HG02623 (cell line): ENCODE data around the gene NEK8.
A peak's percentile ranks its signal among the peaks of the same experiment; 100 is the strongest.
"Not testable (repeated sequence)": the region's sequence is repeated elsewhere in the genome, so short reads cannot be mapped to it uniquely, and the experiment has no call there.

Experiments used
- ATAC-seq: cut with Tn5 transposase; IDR thresholded peaks from one replicate; pipeline ENCODE4 v1.9.1; 2021; ENCODE audit warnings: moderate library complexity; ENCODE audit not compliant: unreplicated experiment

NEK8 gene

GRCh38 chr17:28725166-28725659, 3.4 kb upstream of the NEK8 start:
- no peak for ATAC-seq

DNA sequence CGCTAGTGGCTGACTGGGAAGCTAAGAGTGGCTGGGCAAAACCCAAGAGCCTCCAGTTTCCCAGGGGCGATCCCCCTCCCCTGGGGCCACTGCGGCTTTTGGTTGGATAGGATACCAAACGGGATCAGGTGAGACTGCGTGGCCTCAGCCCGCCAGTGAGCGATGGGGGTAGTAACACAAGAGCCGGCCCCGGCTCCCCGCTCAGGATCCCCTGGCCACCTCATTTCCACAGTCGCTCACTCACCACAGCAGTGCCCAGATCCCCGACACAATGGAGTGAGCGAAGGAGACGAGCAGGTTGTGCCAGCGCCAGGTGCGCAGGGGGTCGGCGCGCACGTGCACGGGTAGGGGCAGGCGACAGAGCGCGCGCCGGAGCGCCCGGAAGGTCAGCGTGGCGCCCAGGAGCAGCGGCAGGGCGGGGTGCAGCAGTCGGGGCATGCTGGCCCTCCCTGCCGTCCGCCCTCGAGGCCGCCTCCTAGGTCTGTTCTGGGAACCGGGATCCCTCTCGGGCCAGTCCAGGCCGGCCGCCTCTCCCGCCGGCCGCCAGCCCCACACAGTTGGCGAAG, 2.8 kb upstream of the NEK8 start:
- no peak for ATAC-seq

DNA sequence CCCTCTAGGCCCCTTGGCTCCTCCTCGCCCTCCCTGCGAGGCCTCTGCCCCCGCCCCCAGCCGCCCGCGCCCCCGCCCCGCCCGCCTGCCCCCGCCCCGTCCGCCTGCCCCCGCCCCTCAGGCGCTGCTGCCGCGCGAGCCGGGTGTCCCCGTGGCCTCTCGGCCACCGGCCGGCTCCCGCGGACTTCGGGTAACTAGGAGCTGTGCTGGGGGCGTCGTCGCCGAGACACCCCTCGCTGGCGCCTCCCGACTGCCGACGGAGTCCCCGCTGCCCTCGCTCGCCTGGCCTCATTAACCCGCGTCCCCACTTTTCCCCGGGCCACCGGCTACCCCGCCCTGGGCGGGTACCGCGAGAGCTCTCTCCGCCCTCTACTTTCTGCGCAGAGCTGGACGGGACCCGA, 2.4 kb upstream of the NEK8 start, which contains the start of gene TLCD1:
TSS of gene TLCD1 (minus strand) at position 8 of the 401 bp plus-strand sequence. CDS start 136 bp downstream, outside the sequence.
- ATAC-seq: no peak

DNA sequence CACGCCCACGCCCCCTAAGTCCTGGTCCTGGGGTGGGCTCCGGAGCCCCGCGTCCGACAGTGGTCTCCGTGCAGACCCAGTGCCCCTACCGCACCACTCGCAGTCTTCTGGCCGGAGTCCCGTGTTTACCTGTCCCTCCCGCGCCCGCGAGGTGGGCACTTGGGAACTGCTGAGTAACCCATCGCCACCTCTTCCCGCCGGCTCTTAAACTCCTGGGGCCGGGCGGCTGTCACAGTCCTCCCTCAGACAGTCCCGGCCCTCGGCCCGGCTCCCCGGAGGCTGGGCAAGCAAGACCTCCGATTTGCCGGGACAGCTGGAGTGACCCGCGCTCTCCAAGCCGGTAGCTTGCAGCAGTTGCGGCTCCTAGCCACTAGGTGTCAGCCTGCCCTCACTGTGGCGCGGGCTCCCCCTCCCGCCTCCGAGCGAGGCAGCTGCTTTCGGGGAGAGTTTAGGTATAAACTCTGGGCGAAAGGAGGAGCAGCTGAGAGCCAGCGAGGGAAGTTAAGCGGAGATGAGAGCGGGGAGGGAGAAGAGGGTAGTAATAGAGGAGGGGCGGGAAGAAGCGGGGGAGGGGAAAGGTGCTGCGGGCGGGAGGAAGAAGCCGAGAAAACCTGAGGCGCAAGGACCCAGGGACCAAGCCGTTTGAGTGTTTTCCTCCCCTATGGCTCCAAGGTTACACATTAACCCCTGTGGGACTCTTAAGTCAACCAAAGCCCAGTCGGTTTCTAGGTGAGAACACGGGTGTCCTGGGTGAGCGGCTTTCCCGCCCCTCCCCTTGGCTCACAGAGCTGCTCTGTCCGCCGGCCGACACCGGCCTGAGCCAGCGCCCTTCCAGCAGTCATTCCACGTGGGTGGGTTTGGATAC, 1.7 kb upstream of the NEK8 start:
- peak; percentile 37 for ATAC-seq

GRCh38 chr17:28729950-28730330, 1.4 kb downstream of the NEK8 start:
- ATAC-seq: no peak

- no peak for ATAC-seq
Observed at GRCh38 chr17:28733346-28733745, 4.8 kb downstream of the NEK8 start.

DNA sequence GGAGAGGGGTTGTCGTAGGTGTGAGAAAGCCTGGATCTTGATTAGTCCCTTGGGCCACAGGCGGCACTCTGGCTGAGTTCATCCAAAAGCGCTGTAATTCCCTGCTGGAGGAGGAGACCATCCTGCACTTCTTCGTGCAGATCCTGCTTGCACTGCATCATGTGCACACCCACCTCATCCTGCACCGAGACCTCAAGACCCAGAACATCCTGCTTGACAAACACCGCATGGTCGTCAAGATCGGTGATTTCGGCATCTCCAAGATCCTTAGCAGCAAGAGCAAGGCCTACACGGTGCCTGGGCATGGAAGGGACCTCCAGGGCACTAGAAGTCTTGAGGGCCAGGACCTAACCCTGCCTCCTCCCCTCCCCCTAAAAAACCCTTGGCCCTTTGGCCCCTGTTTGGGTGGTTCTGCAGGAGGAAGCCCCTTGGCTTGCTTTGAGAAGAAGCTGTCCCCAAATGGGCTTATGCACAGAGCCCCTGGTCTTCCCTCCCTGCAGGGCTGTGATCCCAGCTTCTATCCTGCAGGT, 6.2 kb downstream of the NEK8 start:
- ATAC-seq: no peak

DNA sequence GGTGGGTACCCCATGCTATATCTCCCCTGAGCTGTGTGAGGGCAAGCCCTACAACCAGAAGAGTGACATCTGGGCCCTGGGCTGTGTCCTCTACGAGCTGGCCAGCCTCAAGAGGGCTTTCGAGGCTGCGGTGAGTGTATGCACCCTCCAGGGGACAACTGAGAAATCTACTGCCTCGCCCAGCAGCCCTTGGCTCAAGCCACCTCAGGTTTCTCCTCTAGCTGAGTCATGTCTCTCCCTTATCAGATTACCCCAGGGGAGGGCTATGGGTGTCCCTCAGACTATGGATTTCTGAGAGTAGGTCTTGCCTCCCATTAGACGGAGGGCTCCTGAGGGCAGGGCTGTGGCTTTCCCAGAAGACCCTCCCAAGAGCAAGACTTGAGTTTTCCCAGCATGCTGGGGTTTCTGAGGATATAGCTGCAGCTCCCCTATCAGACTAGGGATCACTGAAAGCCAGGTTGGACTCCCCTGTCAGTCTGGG, 6.7 kb downstream of the NEK8 start:
- ATAC-seq: no peak

GRCh38 chr17:28735913-28736769, 7.6 kb downstream of the NEK8 start:
- not testable (repeated sequence) for ATAC-seq

- no peak for ATAC-seq
Observed at GRCh38 chr17:28737316-28737715, 8.7 kb downstream of the NEK8 start.

DNA sequence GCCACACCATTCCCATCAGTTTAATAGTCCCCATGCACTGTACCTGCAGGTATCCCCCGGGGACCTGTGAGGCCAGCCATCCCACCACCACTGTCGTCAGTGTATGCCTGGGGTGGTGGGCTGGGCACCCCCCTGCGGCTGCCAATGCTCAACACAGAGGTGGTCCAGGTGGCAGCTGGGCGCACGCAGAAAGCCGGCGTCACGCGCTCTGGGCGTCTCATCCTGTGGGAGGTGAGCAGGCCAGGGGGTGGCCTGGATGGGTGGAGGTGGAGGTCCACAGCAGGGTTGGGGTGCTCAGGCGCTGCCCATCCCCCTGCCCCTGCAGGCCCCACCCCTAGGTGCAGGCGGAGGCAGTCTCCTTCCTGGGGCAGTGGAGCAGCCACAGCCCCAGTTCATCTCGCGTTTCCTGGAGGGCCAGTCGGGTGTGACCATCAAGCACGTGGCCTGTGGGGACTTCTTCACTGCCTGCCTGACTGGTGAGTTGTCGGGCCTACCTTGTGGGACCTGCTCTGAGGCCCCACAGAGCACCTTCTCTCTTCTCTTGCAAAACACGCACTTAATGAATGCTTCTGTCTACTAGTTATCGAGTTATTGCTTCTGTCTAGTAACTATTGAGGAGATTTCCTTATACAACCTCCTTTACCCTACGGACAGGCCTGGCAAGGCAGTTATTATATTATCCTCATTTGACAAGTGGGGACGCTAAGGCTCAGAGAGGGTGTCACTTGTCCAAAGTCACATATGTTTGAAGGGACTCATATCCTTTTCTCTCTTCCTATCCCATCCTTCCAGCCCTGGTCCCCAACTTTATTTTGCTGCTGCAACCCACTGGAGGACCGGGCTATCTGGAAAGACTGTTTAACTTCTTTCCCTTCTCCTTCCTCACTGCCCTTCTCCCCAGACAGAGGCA, 9.4 kb downstream of the NEK8 start:
- peak; percentile 59 for ATAC-seq

GRCh38 chr17:28738680-28739384, 10.2 kb downstream of the NEK8 start:
- no peak for ATAC-seq

DNA sequence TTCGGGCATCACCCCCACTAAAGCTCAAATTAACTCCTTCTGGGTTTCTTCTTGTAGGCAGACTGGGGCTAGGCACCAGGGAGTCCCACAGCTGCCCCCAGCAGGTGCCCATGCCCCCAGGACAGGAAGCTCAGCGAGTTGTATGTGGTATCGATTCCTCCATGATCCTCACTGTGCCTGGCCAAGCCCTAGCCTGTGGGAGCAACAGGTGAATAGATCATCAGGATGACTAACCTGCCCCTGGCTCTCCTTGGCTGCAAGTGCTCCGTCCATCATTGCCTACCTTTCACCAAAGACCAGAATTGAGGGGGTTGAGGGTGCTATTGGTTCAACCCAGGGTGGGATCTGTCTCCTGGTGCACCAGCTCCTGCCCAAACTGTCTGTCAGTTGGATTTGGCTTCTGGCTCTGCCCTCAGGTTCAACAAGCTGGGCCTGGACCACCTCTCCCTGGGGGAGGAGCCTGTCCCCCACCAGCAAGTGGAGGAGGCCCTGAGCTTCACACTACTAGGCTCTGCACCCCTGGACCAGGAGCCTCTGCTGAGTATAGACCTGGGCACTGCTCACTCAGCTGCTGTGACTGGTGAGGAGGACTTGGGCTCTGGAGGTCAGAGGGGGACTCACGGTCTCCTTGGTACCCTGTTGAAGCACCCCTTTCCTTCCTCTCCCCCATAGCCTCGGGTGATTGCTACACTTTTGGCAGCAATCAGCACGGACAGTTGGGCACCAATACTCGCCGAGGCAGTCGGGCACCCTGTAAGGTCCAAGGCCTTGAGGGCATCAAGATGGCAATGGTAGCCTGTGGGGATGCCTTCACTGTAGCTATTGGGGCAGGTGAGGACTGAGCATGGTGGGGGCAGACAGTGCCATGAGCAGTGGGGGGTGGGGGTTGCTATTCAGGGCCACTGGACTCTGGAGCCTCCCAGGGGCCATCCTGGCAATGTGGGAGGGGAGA, 12.1 kb downstream of the NEK8 start:
- ATAC-seq: no peak

DNA sequence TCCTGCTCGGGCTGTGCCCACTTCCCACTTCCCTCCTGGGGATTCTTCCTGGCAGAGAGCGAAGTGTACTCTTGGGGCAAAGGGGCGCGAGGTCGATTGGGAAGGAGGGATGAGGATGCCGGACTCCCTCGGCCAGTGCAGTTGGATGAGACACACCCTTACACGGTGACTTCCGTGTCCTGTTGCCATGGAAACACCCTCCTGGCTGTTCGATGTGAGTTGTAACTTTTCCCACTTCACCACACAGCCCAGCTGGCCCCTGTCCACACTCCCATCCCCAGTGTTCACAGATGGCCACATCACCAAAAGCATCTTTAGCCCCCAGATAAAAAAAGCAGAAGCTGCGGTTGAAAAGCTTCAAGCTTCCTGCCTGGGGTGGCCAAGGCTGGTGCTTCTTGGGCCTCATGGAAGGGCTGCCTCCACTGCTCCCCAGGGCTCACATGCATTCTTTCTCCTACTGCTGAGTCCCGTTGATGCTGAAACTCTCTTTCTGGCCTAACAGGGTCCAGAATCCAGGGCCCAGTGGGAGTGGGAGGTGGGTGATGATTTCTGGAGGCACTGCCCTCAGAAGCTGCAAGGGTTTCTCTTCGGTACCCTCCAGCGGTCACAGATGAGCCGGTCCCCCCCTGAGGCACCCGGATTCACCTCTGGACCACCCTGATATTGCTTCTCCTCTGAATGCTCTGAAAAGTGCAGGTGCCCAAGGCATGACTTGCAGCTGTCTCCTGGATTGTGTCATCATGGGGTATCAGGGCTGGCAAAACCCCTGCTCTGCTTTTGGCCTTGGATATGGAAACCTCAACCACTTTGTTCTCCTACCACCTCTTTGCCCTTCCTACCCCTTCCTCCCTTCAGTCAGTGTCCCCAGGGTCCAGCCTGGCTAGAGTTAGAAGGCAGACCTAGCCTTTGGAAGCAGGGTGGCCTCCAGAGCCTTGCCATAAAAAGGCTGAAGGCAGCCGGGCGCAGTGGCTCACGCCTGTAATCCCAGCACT, 13.1 kb downstream of the NEK8 start:
- ATAC-seq: no peak

DNA sequence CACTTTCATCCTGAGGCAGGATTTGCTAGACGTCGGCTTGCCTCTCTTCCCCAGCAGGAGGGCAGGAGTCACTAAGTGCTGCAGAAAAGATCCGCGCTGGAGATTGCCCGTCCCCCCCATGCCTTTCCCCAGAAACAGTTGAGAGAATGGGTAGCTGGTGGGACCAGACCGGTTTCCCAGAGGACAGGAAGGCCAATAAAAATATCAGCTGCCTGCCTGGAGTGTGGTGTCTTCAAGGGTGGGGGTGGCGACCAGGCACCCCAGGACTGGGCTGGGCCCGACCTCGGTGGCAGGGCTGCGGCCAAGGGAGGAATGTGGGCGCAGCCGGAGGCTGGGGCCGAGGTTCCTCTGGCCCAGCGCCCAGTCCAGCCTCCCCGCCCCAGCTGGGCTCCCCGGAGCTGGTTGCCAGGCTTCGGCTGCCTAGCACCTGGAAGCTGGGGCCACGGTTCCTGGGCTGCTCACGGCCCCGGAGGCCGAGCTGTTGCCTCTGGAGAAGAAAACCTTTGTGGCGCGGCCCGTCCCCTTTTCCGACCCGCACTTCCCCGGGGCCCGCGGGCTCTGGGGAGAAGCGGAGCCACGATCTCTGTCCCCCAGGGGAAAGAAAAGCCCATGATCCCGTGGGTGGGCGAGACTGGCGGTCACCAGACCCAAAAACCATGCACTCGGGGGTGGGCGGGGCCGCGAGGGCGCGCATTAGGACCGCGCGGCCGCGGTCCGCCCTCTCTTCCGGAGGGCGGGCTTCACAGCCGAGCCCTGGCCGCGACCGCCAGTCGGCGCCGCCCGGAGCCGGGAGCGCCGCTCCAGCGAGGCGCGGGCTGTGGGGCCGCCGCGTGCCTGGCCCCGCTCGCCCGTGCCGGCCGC, 14.9 kb downstream of the NEK8 start, which contains the start of gene TRAF4:
TSS of gene TRAF4 (plus strand) at position 769 of the 861 bp plus-strand sequence. CDS start 102 bp downstream, outside the sequence.
- peak; percentile 59 for ATAC-seq
